Measurements from ENCODE around the gene RELN. TPM values are rescaled to one million over a fixed set of nuclear protein-coding genes. Genes with fewer than 3 reads are reported as not detected.

The RELN gene
- total and polyA plus RNA-seq, 12 donors: 0.22 to 1.9 (median 0.93) TPM

- DNase-seq (no peak), ATAC-seq (no peak)
- Histone ChIP-seq H3K4me3 (no peak overlapping the region), H3K36me3 (no peaks in the 10 kb centered on the region), H3K27ac (no peak overlapping the region), H3K27me3 (no peaks in the 10 kb centered on the region), H3K9me3 (no peaks in the 10 kb centered on the region), H3K4me1 (no peaks in the 10 kb centered on the region)
- TF ChIP-seq CTCF (IDR thresholded peaks at IDR 0.05): no peak
- intact Hi-C loops (cut with DNase I): no loop called here
- WGBS, 2 donors: 77% methylated on average over 2 of the region's 2 CpGs
Measured at GRCh38 chr7:103549786-103550185, 439.7 kb downstream of the RELN start.

GRCh38 chr7:103547451-103548284 lies 441.8 kb downstream of the RELN start:
- no peak for DNase-seq
- Histone ChIP-seq H3K36me3 (no peaks in the 10 kb centered on the region), H3K27ac (no peak overlapping the region), H3K4me1 (no peaks in the 10 kb centered on the region), H3K9me3 (no peaks in the 10 kb centered on the region), H3K27me3 (no peaks in the 10 kb centered on the region), H3K4me3 (no peak overlapping the region)
- no peak for TF ChIP-seq CTCF (IDR thresholded peaks at IDR 0.05)
- ATAC-seq: no peak
- WGBS, 2 donors: 78 to 81% methylated on average over 3 of the region's 3 CpGs
- intact Hi-C loops (cut with DNase I): no loop called here

GRCh38 chr7:103542470-103542869 lies 447.0 kb downstream of the RELN start:
- H3K27ac ChIP-seq: no peak overlapping the region
- WGBS, 2 donors: 72 to 74% methylated on average over 5 of the region's 5 CpGs
- intact Hi-C loops (cut with DNase I): no loop called here
- peaks cover 0 to 21% (median 4%) of the 10 kb centered on the region in 9 donors for H3K4me1 ChIP-seq
- TF ChIP-seq CTCF (IDR thresholded peaks at IDR 0.05): no peak
- H3K4me3 ChIP-seq: no peak overlapping the region
- no peaks in the 10 kb centered on the region for H3K27me3 ChIP-seq
- no peaks in the 10 kb centered on the region for H3K9me3 ChIP-seq
- H3K36me3 ChIP-seq: no peaks in the 10 kb centered on the region
- no peak for ATAC-seq
- DNase-seq: no peak

- TF ChIP-seq CTCF (IDR thresholded peaks at IDR 0.05): no peak
- H3K4me3 ChIP-seq: no peak overlapping the region
- H3K36me3 ChIP-seq: no peaks in the 10 kb centered on the region
- intact Hi-C loops (cut with DNase I): no loop called here
- DNase-seq (no peak), ATAC-seq (no peak)
- WGBS, 2 donors: 79 to 83% methylated on average over 2 of the region's 2 CpGs
- H3K4me1 ChIP-seq: peaks cover 0 to 21% (median 4%) of the 10 kb centered on the region in 9 donors
- H3K27ac ChIP-seq: no peak overlapping the region
- no peaks in the 10 kb centered on the region for H3K9me3 ChIP-seq
- no peaks in the 10 kb centered on the region for H3K27me3 ChIP-seq
Measured at GRCh38 chr7:103541947-103542346, 447.5 kb downstream of the RELN start.
